Activated T-helper 2 cell treated with anti-CD3 and anti-CD28 coated beads, Interferon-gamma antibody, Interleukin-2, Interleukin-4, amounts not matched to agents 10 μg/mL and 5 μg/mL and 100 μg/mL, durations not matched to agents 14 hours and 24 hours and 36 hours (primary cell): ENCODE data around the gene APCDD1. TPM values are rescaled to one million over a fixed set of nuclear protein-coding genes. Genes with fewer than 3 reads are reported as not detected.

Source experiments
- DNase-seq: peaks from one replicate; pipeline ENCODE4 v3.0.0; 2021; ENCODE audit warnings: low spot score
- H3K27ac Mint-ChIP-seq: one replicate; pipeline ENCODE4 v1.8.0; 2021; ENCODE audit warnings: mixed read lengths
- H3K27me3 Mint-ChIP-seq: one replicate; pipeline ENCODE4 v1.8.0; 2021; ENCODE audit warnings: low read depth, mixed read lengths
- H3K36me3 Mint-ChIP-seq: one replicate; pipeline ENCODE4 v1.8.0; 2021; ENCODE audit warnings: low read depth, mixed read lengths
- H3K4me1 Mint-ChIP-seq: one replicate; pipeline ENCODE4 v1.8.0; 2021; ENCODE audit warnings: low read depth, mixed read lengths
- H3K4me3 Mint-ChIP-seq: one replicate; pipeline ENCODE4 v1.8.0; 2021; ENCODE audit warnings: low read depth, mild to moderate bottlenecking, moderate library complexity, mixed read lengths
- H3K9me3 Mint-ChIP-seq: one replicate; pipeline ENCODE4 v1.8.0; 2021; ENCODE audit warnings: mixed read lengths
- intact Hi-C: fragments of 100-400 bp; cut with micrococcal nuclease; formaldehyde crosslinking; loops from one replicate; pipeline ENCODE4 v1.15.1; 2023
- total RNA-seq: library from RNA; stranded (reverse); gene quantifications from 2 replicates; pipeline ENCODE4 v1.2.3, GENCODE V29; 2022

Gene APCDD1
- total RNA-seq, 1 donor from 2014 or later = not detected

DNA sequence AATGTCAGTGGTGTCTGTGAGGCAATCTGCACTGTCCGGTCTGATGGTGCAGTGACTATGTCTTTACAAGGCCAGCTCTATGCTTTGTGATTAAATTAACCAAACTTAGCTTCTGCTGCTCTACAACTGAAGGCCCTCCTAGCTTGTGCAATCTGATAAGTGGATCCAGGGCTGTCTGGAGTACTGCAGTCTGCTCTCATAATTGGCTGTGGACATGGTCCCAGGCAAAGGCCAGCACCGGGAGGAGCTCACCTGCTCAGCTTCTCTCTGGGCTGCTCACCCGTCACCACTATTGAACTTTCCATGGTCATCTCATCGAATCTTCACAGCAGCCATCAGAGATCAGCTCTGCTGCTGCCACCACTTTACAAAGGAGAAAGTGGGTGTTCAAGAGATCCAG, 13.0 kb upstream of the APCDD1 start:
- Mint-ChIP-seq H3K27ac (no peak overlapping the region), H3K9me3 (no peaks in the 10 kb centered on the region), H3K27me3 (peaks cover 14% of the 10 kb centered on the region), H3K36me3 (no peaks in the 10 kb centered on the region), H3K4me1 (no peaks in the 10 kb centered on the region), H3K4me3 (no peak overlapping the region)
- intact Hi-C loops = no loop called here
- no peak for DNase-seq

DNA sequence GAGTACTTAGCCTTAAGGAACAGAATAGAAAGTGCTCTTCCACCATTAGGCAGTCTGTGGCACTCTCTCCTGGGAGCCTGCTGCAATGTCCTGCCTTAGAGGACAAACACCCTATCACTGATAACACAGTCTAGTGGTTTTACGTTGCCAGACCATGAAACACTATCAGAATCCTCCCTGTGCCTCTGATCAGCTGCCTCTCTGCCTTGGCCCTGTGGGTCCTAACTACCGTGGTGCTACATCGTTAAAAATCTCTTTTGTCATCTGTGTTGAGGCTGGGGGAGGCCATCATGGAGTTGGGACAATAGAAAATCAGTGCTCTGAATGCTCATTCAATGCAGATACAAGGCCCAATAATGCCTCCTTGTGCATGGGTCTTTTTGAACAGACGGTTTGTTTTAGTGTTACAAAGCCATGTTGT, 11.9 kb upstream of the APCDD1 start:
- intact Hi-C loops = no loop called here
- Mint-ChIP-seq H3K9me3 (no peaks in the 10 kb centered on the region), H3K27me3 (peaks cover 13% of the 10 kb centered on the region), H3K36me3 (no peaks in the 10 kb centered on the region), H3K27ac (no peak overlapping the region), H3K4me3 (no peak overlapping the region), H3K4me1 (no peaks in the 10 kb centered on the region)
- DNase-seq = no peak

DNA sequence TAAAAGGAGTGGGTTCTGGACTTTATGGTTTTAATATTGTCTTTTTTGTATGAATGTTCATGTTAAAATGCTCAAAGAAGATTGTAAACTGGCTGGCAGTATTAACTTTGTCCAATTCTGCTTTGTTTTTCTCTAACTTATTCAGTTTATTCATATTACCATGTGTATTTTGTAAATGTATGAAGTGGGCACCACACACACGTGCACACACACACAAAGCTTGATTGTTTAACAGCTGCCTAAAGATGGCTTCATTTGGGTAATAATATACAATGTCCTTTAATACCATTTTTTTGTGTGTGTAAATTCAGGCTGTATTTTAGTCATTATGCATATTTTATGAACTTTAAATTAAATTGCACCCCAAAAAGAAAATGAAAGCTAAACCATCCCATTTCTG, 11.4 kb upstream of the APCDD1 start:
- Mint-ChIP-seq H3K27ac (no peak overlapping the region), H3K4me1 (no peaks in the 10 kb centered on the region), H3K27me3 (peaks cover 11% of the 10 kb centered on the region), H3K36me3 (no peaks in the 10 kb centered on the region), H3K4me3 (no peak overlapping the region), H3K9me3 (no peaks in the 10 kb centered on the region)
- intact Hi-C loops = no loop called here
- DNase-seq = no peak

DNA sequence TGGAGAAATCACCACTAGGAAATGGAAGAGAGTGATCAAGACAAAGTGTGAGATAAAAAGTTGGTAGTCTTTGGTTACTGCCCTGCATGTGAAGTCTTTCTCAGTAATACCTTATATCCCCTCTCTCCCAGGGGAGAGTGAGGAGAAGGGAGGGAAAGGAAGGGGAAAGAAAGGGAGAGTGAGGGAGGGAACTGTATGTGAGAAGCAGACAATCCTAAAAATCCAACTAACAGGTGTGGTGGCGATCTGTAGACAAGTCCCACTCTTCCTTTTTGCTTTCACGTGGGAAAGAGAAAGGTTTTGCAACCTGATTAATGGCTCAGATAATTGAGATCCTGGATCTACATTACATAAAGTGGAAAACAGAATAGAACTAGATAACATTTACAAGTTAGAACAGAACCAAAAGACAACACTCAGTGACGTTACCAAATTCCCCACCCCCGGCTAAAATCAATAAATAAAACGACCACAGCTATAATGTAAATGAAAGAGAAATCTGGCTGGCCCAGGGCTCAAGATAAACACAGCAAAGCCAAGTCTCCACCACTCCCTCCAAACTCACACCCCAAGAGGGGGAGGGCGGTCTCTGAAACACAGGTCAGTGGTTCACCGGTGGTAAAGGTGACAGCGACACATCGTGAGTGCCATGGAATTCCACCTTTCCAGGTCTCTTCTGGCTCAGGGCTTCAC, 10.0 kb upstream of the APCDD1 start:
- Mint-ChIP-seq H3K27me3 (peaks cover 20% of the 10 kb centered on the region), H3K27ac (no peak overlapping the region), H3K4me3 (no peak overlapping the region), H3K36me3 (no peaks in the 10 kb centered on the region), H3K4me1 (no peaks in the 10 kb centered on the region), H3K9me3 (no peaks in the 10 kb centered on the region)
- intact Hi-C loops = no loop called here
- DNase-seq = no peak

DNA sequence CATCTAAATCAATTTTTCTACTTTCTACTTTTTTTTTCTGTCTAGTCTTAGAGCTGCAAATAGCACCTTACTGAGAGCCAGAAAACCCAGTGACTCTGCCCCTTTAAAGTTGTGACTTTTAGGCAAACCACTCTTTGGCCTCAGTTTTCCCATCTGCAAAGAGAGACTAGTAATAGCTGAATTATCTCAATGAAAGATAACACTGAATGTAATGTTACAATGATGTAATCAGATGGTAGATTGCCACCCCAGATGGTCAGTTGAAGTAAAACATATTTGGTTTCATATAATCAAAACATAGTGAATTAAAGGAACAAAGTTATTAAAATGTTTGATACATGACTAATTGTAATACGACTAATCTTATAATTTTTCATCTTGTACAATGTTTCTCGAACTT, 5.0 kb upstream of the APCDD1 start:
- DNase-seq = no peak
- H3K4me1 Mint-ChIP-seq = no peaks in the 10 kb centered on the region
- H3K9me3 Mint-ChIP-seq = no peaks in the 10 kb centered on the region
- H3K27me3 Mint-ChIP-seq = peaks cover 49% of the 10 kb centered on the region
- H3K4me3 Mint-ChIP-seq = no peak overlapping the region
- intact Hi-C loops = no loop called here
- no peaks in the 10 kb centered on the region for H3K36me3 Mint-ChIP-seq
- H3K27ac Mint-ChIP-seq = no peak overlapping the region

GRCh38 chr18:10450986-10451385, 3.4 kb upstream of the APCDD1 start:
- Mint-ChIP-seq H3K4me1 (peaks cover 2% of the 10 kb centered on the region), H3K9me3 (no peaks in the 10 kb centered on the region), H3K27ac (no peak overlapping the region), H3K4me3 (no peak overlapping the region), H3K27me3 (peaks cover 55% of the 10 kb centered on the region), H3K36me3 (no peaks in the 10 kb centered on the region)
- DNase-seq = no peak
- intact Hi-C loops = no loop called here

DNA sequence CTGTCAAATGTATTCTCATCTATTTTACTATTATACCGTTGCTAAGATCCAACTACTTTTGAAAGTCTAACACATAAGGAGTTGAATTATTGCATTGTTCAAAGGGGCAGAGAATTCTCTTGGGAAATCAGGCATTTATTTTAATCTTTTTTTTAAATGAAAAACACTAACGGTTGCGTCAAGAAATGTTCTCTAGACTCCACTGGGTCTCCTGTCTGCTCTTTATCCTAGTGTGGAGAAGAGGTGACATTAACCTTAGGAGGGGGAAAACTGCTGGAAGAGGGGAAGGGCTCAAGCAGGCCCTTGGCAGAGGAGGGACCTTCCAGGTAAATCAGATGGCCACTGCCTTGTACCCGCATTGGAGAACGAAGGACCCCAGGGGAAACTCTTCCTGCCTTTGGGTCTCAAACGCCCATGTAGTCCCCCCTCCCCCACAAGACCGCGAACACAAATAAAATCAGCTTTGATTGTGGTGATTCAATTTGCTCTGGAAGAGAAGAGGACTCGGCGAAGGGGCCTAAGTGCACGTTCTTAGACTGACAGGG, 1.1 kb upstream of the APCDD1 start:
- Mint-ChIP-seq H3K4me3 (no peak overlapping the region), H3K36me3 (no peaks in the 10 kb centered on the region), H3K9me3 (no peaks in the 10 kb centered on the region), H3K4me1 (peaks cover 2% of the 10 kb centered on the region), H3K27ac (no peak overlapping the region), H3K27me3 (peaks cover 71% of the 10 kb centered on the region)
- intact Hi-C loops = no loop called here
- no peak for DNase-seq

GRCh38 chr18:10454681-10455557, 484 bp downstream of the APCDD1 start:
- peaks cover 2% of the 10 kb centered on the region for H3K4me1 Mint-ChIP-seq
- no peak for DNase-seq
- no peaks in the 10 kb centered on the region for H3K9me3 Mint-ChIP-seq
- H3K27ac Mint-ChIP-seq = no peak overlapping the region
- intact Hi-C loops = no loop called here
- H3K27me3 Mint-ChIP-seq = peaks cover 70% of the 10 kb centered on the region
- no peaks in the 10 kb centered on the region for H3K36me3 Mint-ChIP-seq
- H3K4me3 Mint-ChIP-seq = peak overlapping the region; percentile 42

GRCh38 chr18:10455726-10456453, 1.5 kb downstream of the APCDD1 start:
- Mint-ChIP-seq H3K27ac (no peak overlapping the region), H3K27me3 (peaks cover 64% of the 10 kb centered on the region), H3K9me3 (no peaks in the 10 kb centered on the region), H3K36me3 (no peaks in the 10 kb centered on the region), H3K4me3 (peak overlapping the region; percentile 42), H3K4me1 (peaks cover 2% of the 10 kb centered on the region)
- intact Hi-C loops = no loop called here
- no peak for DNase-seq

- Mint-ChIP-seq H3K27me3 (peaks cover 58% of the 10 kb centered on the region), H3K9me3 (no peaks in the 10 kb centered on the region), H3K27ac (no peak overlapping the region), H3K4me3 (no peak overlapping the region), H3K4me1 (peaks cover 2% of the 10 kb centered on the region), H3K36me3 (no peaks in the 10 kb centered on the region)
- intact Hi-C loops = no loop called here
- DNase-seq = no peak
Measured at GRCh38 chr18:10456718-10457117, 2.3 kb downstream of the APCDD1 start.

GRCh38 chr18:10457128-10457527, 2.7 kb downstream of the APCDD1 start:
- Mint-ChIP-seq H3K27ac (no peak overlapping the region), H3K4me3 (no peak overlapping the region), H3K36me3 (no peaks in the 10 kb centered on the region), H3K9me3 (no peaks in the 10 kb centered on the region), H3K27me3 (peaks cover 54% of the 10 kb centered on the region), H3K4me1 (peaks cover 2% of the 10 kb centered on the region)
- intact Hi-C loops = no loop called here
- no peak for DNase-seq

- Mint-ChIP-seq H3K36me3 (no peaks in the 10 kb centered on the region), H3K4me3 (no peak overlapping the region), H3K4me1 (peaks cover 2% of the 10 kb centered on the region), H3K9me3 (no peaks in the 10 kb centered on the region), H3K27me3 (peaks cover 51% of the 10 kb centered on the region), H3K27ac (no peak overlapping the region)
- intact Hi-C loops = no loop called here
- DNase-seq = no peak
Measured at GRCh38 chr18:10457767-10458166, 3.3 kb downstream of the APCDD1 start.
